RWPE1 (cell line): ENCODE data around the gene ALOX12.
"Not testable (repeated sequence)": the region's sequence is repeated elsewhere in the genome, so short reads cannot be mapped to it uniquely, and the experiment has no call there.

Source experiments
- CTCF ChIA-PET: fragments of 350-600 bp; sonication (Branson Sonifier 250); formaldehyde crosslinking; extraction: SDS; loops from one replicate; lab custom pipeline; 2021; lab: Yijun Ruan, JAX
- POLR2A ChIA-PET: fragments of 400-600 bp; formaldehyde crosslinking; extraction: SDS; loops from one replicate; lab custom pipeline; 2020; ENCODE audit warnings: antibody characterized with exemption; ENCODE audit not compliant: low non-redundant PET; lab: Yijun Ruan, JAX
- DNase-seq: peaks from one replicate; pipeline ENCODE4 v3.0.0; 2012; ENCODE audit warnings: low spot score
- H3K27ac ChIP-seq: fragments of 450-650 bp; 2 replicates; pipeline ENCODE4 v1.5.1; 2017
- CTCF ChIP-seq: fragments of 450-650 bp; conservative IDR thresholded peaks from 2 replicates; pipeline ENCODE4 v1.5.1; 2017; ENCODE audit warnings: low read depth, mild to moderate bottlenecking

Gene ALOX12

GRCh38 chr17:7043182-7043496 is 47.3 kb downstream of the ALOX12 start:
- no peak overlapping the region for H3K27ac ChIP-seq
- no peak for DNase-seq
- ChIA-PET POLR2A (no interaction called here), CTCF (interaction anchor here (0.6 kb wide), 1 partner anchor 245 kb away, joined by 3 read pairs; no protein-coding TSS in a partner anchor)
- TF ChIP-seq CTCF, result no peak

GRCh38 chr17:7043497-7044198 is 47.8 kb downstream of the ALOX12 start, which contains the start of gene SLC16A11:
Gene SLC16A11 (minus strand): TSS chr17:7044092. CDS start chr17:7043513, 579 bp downstream.
- no peak within 1 kb of the TSS for H3K27ac ChIP-seq
- ChIA-PET CTCF (interaction anchor here (0.6 kb wide), 1 partner anchor 411 kb away, joined by 5 read pairs; no protein-coding TSS in a partner anchor), POLR2A (no interaction called here)
- TF ChIP-seq CTCF, result no peak
- no peak for DNase-seq

GRCh38 chr17:7045492-7046126 is 49.8 kb downstream of the ALOX12 start:
- no peak overlapping the region for H3K27ac ChIP-seq
- CTCF ChIA-PET, result interaction anchor here (0.5 to 2.8 kb wide), 28 partner anchors 9 to 1935 kb away, joined by 3 to 27 read pairs (median 3); partner anchors contain the start of genes ACADVL, DLG4 and SLC16A13
- peak; percentile 33 for DNase-seq
- POLR2A ChIA-PET, result interaction anchor here (0.6 to 1.3 kb wide), 2 partner anchors 10 to 119 kb away, joined by 3 to 4 read pairs; partner anchors contain the start of gene SLC16A13
- TF ChIP-seq CTCF, result peak; percentile 78

- ChIA-PET CTCF (interaction anchor here (0.5 to 2.8 kb wide), 22 partner anchors 9 to 849 kb away, joined by 3 to 27 read pairs (median 4); partner anchors contain the start of genes ACADVL, DLG4 and SLC16A13), POLR2A (interaction anchor here (0.6 to 1.3 kb wide), 3 partner anchors 10 to 193 kb away, joined by 3 to 4 read pairs (median 3); partner anchors contain the start of genes PHF23 and SLC16A13)
- 0 out of 2 replicates have a peak, but pooled peaks have one; percentile 22 for TF ChIP-seq CTCF
- DNase-seq, result peak; percentile 75
- no peak overlapping the region for H3K27ac ChIP-seq
These were observed 50.4 kb downstream of the ALOX12 start for GRCh38 chr17:7046127-7046724.

GRCh38 chr17:7046725-7047397 is 51.0 kb downstream of the ALOX12 start:
- POLR2A ChIA-PET, result interaction anchor here (0.6 kb wide), 1 partner anchor 193 kb away, joined by 3 read pairs; the partner anchor contains the start of gene PHF23
- CTCF ChIA-PET, result interaction anchor here (0.7 to 2.8 kb wide), 12 partner anchors 8 to 250 kb away, joined by 3 to 27 read pairs (median 4); no protein-coding TSS in a partner anchor
- not testable (repeated sequence) for H3K27ac ChIP-seq, DNase-seq

GRCh38 chr17:7047566-7047965 is 51.7 kb downstream of the ALOX12 start:
- DNase-seq, result no peak
- TF ChIP-seq CTCF, result no peak
- ChIA-PET POLR2A (no interaction called here), CTCF (interaction anchor here (1.1 kb wide), 1 partner anchor 130 kb away, joined by 3 read pairs; no protein-coding TSS in a partner anchor)
- no peak overlapping the region for H3K27ac ChIP-seq
